ENCODE results near the gene SORL1.
A peak's percentile ranks its signal among the peaks of the same experiment; 100 is the strongest.

The SORL1 gene

GRCh38 chr11:121513807-121514206 is 61.7 kb downstream of the SORL1 start:
- H3K27me3 Mint-ChIP-seq = no peaks in the 10 kb centered on the region
- H3K4me1 Mint-ChIP-seq (ENCODE audit: low read depth) = peaks cover 76% of the 10 kb centered on the region
- H3K27ac Mint-ChIP-seq = no peak overlapping the region
- H3K4me3 Mint-ChIP-seq = no peak overlapping the region
- peaks cover 76% of the 10 kb centered on the region for H3K36me3 Mint-ChIP-seq (ENCODE audit: low read depth)
- no peaks in the 10 kb centered on the region for H3K9me3 Mint-ChIP-seq

- H3K36me3 Mint-ChIP-seq (ENCODE audit: low read depth) = peaks cover 71% of the 10 kb centered on the region
- H3K4me3 Mint-ChIP-seq = peak overlapping the region; percentile 43
- H3K27ac Mint-ChIP-seq = peak overlapping the region; percentile 92
- no peaks in the 10 kb centered on the region for H3K9me3 Mint-ChIP-seq
- peaks cover 77% of the 10 kb centered on the region for H3K4me1 Mint-ChIP-seq (ENCODE audit: low read depth)
- H3K27me3 Mint-ChIP-seq = no peaks in the 10 kb centered on the region
Measured at GRCh38 chr11:121514432-121515334, 62.6 kb downstream of the SORL1 start.

GRCh38 chr11:121515335-121515671 is 63.2 kb downstream of the SORL1 start:
- no peaks in the 10 kb centered on the region for H3K9me3 Mint-ChIP-seq
- peak overlapping the region; percentile 92 for H3K27ac Mint-ChIP-seq
- H3K4me1 Mint-ChIP-seq (ENCODE audit: low read depth) = peaks cover 76% of the 10 kb centered on the region
- peaks cover 73% of the 10 kb centered on the region for H3K36me3 Mint-ChIP-seq (ENCODE audit: low read depth)
- H3K27me3 Mint-ChIP-seq = no peaks in the 10 kb centered on the region
- no peak overlapping the region for H3K4me3 Mint-ChIP-seq

GRCh38 chr11:121517996-121518395 is 65.9 kb downstream of the SORL1 start:
- H3K36me3 Mint-ChIP-seq (ENCODE audit: low read depth) = peaks cover 72% of the 10 kb centered on the region
- no peaks in the 10 kb centered on the region for H3K9me3 Mint-ChIP-seq
- H3K4me3 Mint-ChIP-seq = no peak overlapping the region

GRCh38 chr11:121520243-121521144 is 68.4 kb downstream of the SORL1 start:
- peaks cover 4% of the 10 kb centered on the region for H3K9me3 Mint-ChIP-seq
- H3K4me3 Mint-ChIP-seq = no peak overlapping the region
- no peaks in the 10 kb centered on the region for H3K27me3 Mint-ChIP-seq
- peaks cover 67% of the 10 kb centered on the region for H3K4me1 Mint-ChIP-seq (ENCODE audit: low read depth)
- H3K36me3 Mint-ChIP-seq (ENCODE audit: low read depth) = peaks cover 70% of the 10 kb centered on the region
- H3K27ac Mint-ChIP-seq = peak overlapping the region; percentile 69

More at GRCh38 chr11:121517996-121518395, 65.9 kb downstream of the SORL1 start:
- Mint-ChIP-seq H3K4me1 (ENCODE audit: low read depth) (peaks cover 82% of the 10 kb centered on the region), H3K27ac (peak overlapping the region; percentile 50), H3K27me3 (no peaks in the 10 kb centered on the region)

- Mint-ChIP-seq H3K36me3 (ENCODE audit: low read depth) (peaks cover 73% of the 10 kb centered on the region), H3K4me1 (ENCODE audit: low read depth) (peaks cover 60% of the 10 kb centered on the region), H3K27me3 (no peaks in the 10 kb centered on the region), H3K27ac (peak overlapping the region; percentile 87), H3K4me3 (no peak overlapping the region), H3K9me3 (peaks cover 12% of the 10 kb centered on the region)
Measured at GRCh38 chr11:121521145-121522042, 69.3 kb downstream of the SORL1 start.

- H3K36me3 Mint-ChIP-seq (ENCODE audit: low read depth) = peaks cover 74% of the 10 kb centered on the region
- H3K27me3 Mint-ChIP-seq = no peaks in the 10 kb centered on the region
- peak overlapping the region; percentile 87 for H3K27ac Mint-ChIP-seq
- H3K4me3 Mint-ChIP-seq = no peak overlapping the region
- H3K9me3 Mint-ChIP-seq = peaks cover 12% of the 10 kb centered on the region
- H3K4me1 Mint-ChIP-seq (ENCODE audit: low read depth) = peaks cover 60% of the 10 kb centered on the region
Measured at GRCh38 chr11:121522043-121522941, 70.2 kb downstream of the SORL1 start.

GRCh38 chr11:121523581-121524232 is 71.6 kb downstream of the SORL1 start:
- H3K4me3 Mint-ChIP-seq = no peak overlapping the region
- no peaks in the 10 kb centered on the region for H3K27me3 Mint-ChIP-seq
- peaks cover 56% of the 10 kb centered on the region for H3K4me1 Mint-ChIP-seq (ENCODE audit: low read depth)
- H3K27ac Mint-ChIP-seq = no peak overlapping the region
- peaks cover 12% of the 10 kb centered on the region for H3K9me3 Mint-ChIP-seq
- peaks cover 70% of the 10 kb centered on the region for H3K36me3 Mint-ChIP-seq (ENCODE audit: low read depth)

GRCh38 chr11:121524233-121524631 is 72.1 kb downstream of the SORL1 start:
- Mint-ChIP-seq H3K27ac (no peak overlapping the region), H3K9me3 (peaks cover 12% of the 10 kb centered on the region), H3K27me3 (no peaks in the 10 kb centered on the region), H3K4me1 (ENCODE audit: low read depth) (peaks cover 55% of the 10 kb centered on the region), H3K4me3 (no peak overlapping the region), H3K36me3 (ENCODE audit: low read depth) (peaks cover 74% of the 10 kb centered on the region)

GRCh38 chr11:121525376-121525775 is 73.3 kb downstream of the SORL1 start:
- Mint-ChIP-seq H3K27me3 (no peaks in the 10 kb centered on the region), H3K36me3 (ENCODE audit: low read depth) (peaks cover 78% of the 10 kb centered on the region), H3K27ac (no peak overlapping the region), H3K4me3 (no peak overlapping the region), H3K4me1 (ENCODE audit: low read depth) (peaks cover 46% of the 10 kb centered on the region), H3K9me3 (peaks cover 16% of the 10 kb centered on the region)

GRCh38 chr11:121530257-121530656 is 78.1 kb downstream of the SORL1 start:
- no peak overlapping the region for H3K4me3 Mint-ChIP-seq
- peaks cover 17% of the 10 kb centered on the region for H3K9me3 Mint-ChIP-seq
- H3K4me1 Mint-ChIP-seq (ENCODE audit: low read depth) = peaks cover 32% of the 10 kb centered on the region
- H3K36me3 Mint-ChIP-seq (ENCODE audit: low read depth) = peaks cover 68% of the 10 kb centered on the region
- H3K27ac Mint-ChIP-seq = no peak overlapping the region
- no peaks in the 10 kb centered on the region for H3K27me3 Mint-ChIP-seq

GRCh38 chr11:121533601-121534000 is 81.5 kb downstream of the SORL1 start:
- Mint-ChIP-seq H3K36me3 (ENCODE audit: low read depth) (peaks cover 54% of the 10 kb centered on the region), H3K4me3 (no peak overlapping the region), H3K9me3 (peaks cover 8% of the 10 kb centered on the region), H3K4me1 (ENCODE audit: low read depth) (peaks cover 38% of the 10 kb centered on the region), H3K27ac (peak overlapping the region; percentile 22), H3K27me3 (no peaks in the 10 kb centered on the region)

All from stimulated activated naive CD8-positive, alpha-beta T cell treated with anti-CD3 and anti-CD28 coated beads, Interleukin-15, Interleukin-2, amounts not matched to agents 100 ng/mL and 50 ng/mL, for 24 hours (primary cell).